RWPE2 (cell line): ENCODE measurements around the gene CCRL2.
A peak's percentile ranks its signal among the peaks of the same experiment; 100 is the strongest.
"Not testable (repeated sequence)": the region's sequence is repeated elsewhere in the genome, so short reads cannot be mapped to it uniquely, and the experiment has no call there.

ENCODE experiments used
- ATAC-seq: fragments of 200-7000 bp; cut with Tn5 transposase; 3 replicates; pipeline ENCODE4 v1.9.1; 2021; ENCODE audit warnings: low read depth
- DNase-seq: peaks from one replicate; pipeline ENCODE4 v3.0.0-alpha.2; 2020; ENCODE audit warnings: low spot score
- H3K27ac ChIP-seq: fragments of 450-650 bp; 2 replicates; pipeline ENCODE4 v1.5.1; 2017; ENCODE audit warnings: mild to moderate bottlenecking; ENCODE audit not compliant: poor library complexity, severe bottlenecking
- H3K27me3 ChIP-seq: fragments of 250-450 bp; sonication (Bioruptor Pico); 2 replicates; pipeline ENCODE4 v1.5.1; 2021; ENCODE audit warnings: mild to moderate bottlenecking, moderate library complexity; ENCODE audit not compliant: insufficient read depth, poor library complexity, severe bottlenecking
- H3K36me3 ChIP-seq: fragments of 250-450 bp; sonication (Bioruptor Pico); 2 replicates; pipeline ENCODE4 v1.5.1; 2020; ENCODE audit warnings: low read depth, mild to moderate bottlenecking, moderate library complexity
- H3K4me1 ChIP-seq: fragments of 250-450 bp; sonication (Bioruptor Pico); 2 replicates; pipeline ENCODE4 v1.5.1; 2021; ENCODE audit warnings: mild to moderate bottlenecking, moderate library complexity; ENCODE audit not compliant: insufficient read depth, poor library complexity, severe bottlenecking
- H3K4me3 ChIP-seq: fragments of 250-450 bp; sonication (Bioruptor Pico); 2 replicates; pipeline ENCODE4 v1.5.1; 2021; ENCODE audit warnings: mild to moderate bottlenecking, moderate library complexity; ENCODE audit not compliant: severe bottlenecking
- H3K9me3 ChIP-seq: fragments of 250-450 bp; sonication (Bioruptor Pico); 2 replicates; pipeline ENCODE4 v1.5.1; 2021; ENCODE audit warnings: mild to moderate bottlenecking, moderate library complexity; ENCODE audit not compliant: severe bottlenecking
- CTCF ChIP-seq: fragments of 450-650 bp; IDR thresholded peaks from one replicate; pipeline ENCODE4 v1.5.1; 2017; ENCODE audit warnings: mild to moderate bottlenecking, moderate library complexity; ENCODE audit not compliant: poor library complexity, severe bottlenecking

CCRL2 gene

GRCh38 chr3:46417841-46418611 lies 11.0 kb downstream of the CCRL2 start:
- TF ChIP-seq CTCF: no peak
- ATAC-seq (no peak), DNase-seq (no peak)
- H3K4me3 ChIP-seq: no peak overlapping the region
- no peaks in the 10 kb centered on the region for H3K27me3 ChIP-seq
- no peak overlapping the region for H3K27ac ChIP-seq
- H3K4me1 ChIP-seq: peaks cover 4% of the 10 kb centered on the region
- H3K9me3 ChIP-seq: no peaks in the 10 kb centered on the region
- no peaks in the 10 kb centered on the region for H3K36me3 ChIP-seq

- H3K36me3 ChIP-seq: no peaks in the 10 kb centered on the region
- H3K27me3 ChIP-seq: no peaks in the 10 kb centered on the region
- TF ChIP-seq CTCF: no peak
- ATAC-seq: no peak
- no peak overlapping the region for H3K27ac ChIP-seq
- H3K4me1 ChIP-seq: peaks cover 13% of the 10 kb centered on the region
- DNase-seq: no peak
- no peaks in the 10 kb centered on the region for H3K9me3 ChIP-seq
- H3K4me3 ChIP-seq: no peak overlapping the region
Measured at GRCh38 chr3:46419816-46420215, 12.8 kb downstream of the CCRL2 start.

- TF ChIP-seq CTCF: no peak
- no peaks in the 10 kb centered on the region for H3K9me3 ChIP-seq
- ATAC-seq (no peak), DNase-seq (no peak)
- no peak overlapping the region for H3K4me3 ChIP-seq
- no peaks in the 10 kb centered on the region for H3K27me3 ChIP-seq
- no peaks in the 10 kb centered on the region for H3K36me3 ChIP-seq
- peaks cover 13% of the 10 kb centered on the region for H3K4me1 ChIP-seq
- no peak overlapping the region for H3K27ac ChIP-seq
Measured at GRCh38 chr3:46420931-46421330, 13.9 kb downstream of the CCRL2 start.

- Histone ChIP-seq H3K36me3 (no peaks in the 10 kb centered on the region), H3K4me1 (peaks cover 9% of the 10 kb centered on the region), H3K9me3 (no peaks in the 10 kb centered on the region), H3K4me3 (no peak overlapping the region), H3K27me3 (no peaks in the 10 kb centered on the region), H3K27ac (no peak overlapping the region)
- DNase-seq: peak; percentile 67
- no peak for TF ChIP-seq CTCF
- ATAC-seq: peak; percentile 83
Measured at GRCh38 chr3:46422617-46423016, 15.6 kb downstream of the CCRL2 start.

GRCh38 chr3:46423588-46423987 lies 16.5 kb downstream of the CCRL2 start:
- H3K27me3 ChIP-seq: no peaks in the 10 kb centered on the region
- no peaks in the 10 kb centered on the region for H3K36me3 ChIP-seq
- H3K4me1 ChIP-seq: peaks cover 9% of the 10 kb centered on the region
- DNase-seq (no peak), ATAC-seq (peak; percentile 57; the same call in 2 of the 3 replicates)
- H3K9me3 ChIP-seq: no peaks in the 10 kb centered on the region
- no peak for TF ChIP-seq CTCF
- no peak overlapping the region for H3K27ac ChIP-seq
- no peak overlapping the region for H3K4me3 ChIP-seq

- not testable (repeated sequence) for H3K4me3 ChIP-seq, H3K27me3 ChIP-seq, DNase-seq, H3K36me3 ChIP-seq, ATAC-seq, H3K9me3 ChIP-seq, H3K27ac ChIP-seq
- H3K4me1 ChIP-seq: peaks cover 19% of the 10 kb centered on the region
Measured at GRCh38 chr3:46426476-46426875, 19.4 kb downstream of the CCRL2 start.

GRCh38 chr3:46427404-46427803 lies 20.3 kb downstream of the CCRL2 start:
- H3K4me3 ChIP-seq, ATAC-seq, H3K27me3 ChIP-seq, H3K36me3 ChIP-seq, H3K27ac ChIP-seq, DNase-seq, H3K9me3 ChIP-seq: not testable (repeated sequence)
- peaks cover 19% of the 10 kb centered on the region for H3K4me1 ChIP-seq
